Fibroblast of skin of back (primary cell): ENCODE results near the gene SLC7A9. TPM values are rescaled to one million over a fixed set of nuclear protein-coding genes. Genes with fewer than 3 reads are reported as not detected.
"Not testable (repeated sequence)": the region's sequence is repeated elsewhere in the genome, so short reads cannot be mapped to it uniquely, and the experiment has no call there.

Source experiments
- DNase-seq: peaks from one replicate; pipeline ENCODE4 v3.0.0-alpha.2; 2013
- polyA plus RNA-seq, 2 experiments: library from polyadenylated mRNA; unstranded; fragments of 120-200 nt; gene quantifications; one replicate each; pipeline ENCODE4 v1.2.1, GENCODE V29; 2013; ENCODE audit not compliant: insufficient read length in 2 of 2

SLC7A9 gene
- polyA plus RNA-seq (2013, experiment 1 of 2; ENCODE audit: insufficient read length), result 0.12 TPM
- polyA plus RNA-seq (2013, experiment 2 of 2; ENCODE audit: insufficient read length), result not detected

DNA sequence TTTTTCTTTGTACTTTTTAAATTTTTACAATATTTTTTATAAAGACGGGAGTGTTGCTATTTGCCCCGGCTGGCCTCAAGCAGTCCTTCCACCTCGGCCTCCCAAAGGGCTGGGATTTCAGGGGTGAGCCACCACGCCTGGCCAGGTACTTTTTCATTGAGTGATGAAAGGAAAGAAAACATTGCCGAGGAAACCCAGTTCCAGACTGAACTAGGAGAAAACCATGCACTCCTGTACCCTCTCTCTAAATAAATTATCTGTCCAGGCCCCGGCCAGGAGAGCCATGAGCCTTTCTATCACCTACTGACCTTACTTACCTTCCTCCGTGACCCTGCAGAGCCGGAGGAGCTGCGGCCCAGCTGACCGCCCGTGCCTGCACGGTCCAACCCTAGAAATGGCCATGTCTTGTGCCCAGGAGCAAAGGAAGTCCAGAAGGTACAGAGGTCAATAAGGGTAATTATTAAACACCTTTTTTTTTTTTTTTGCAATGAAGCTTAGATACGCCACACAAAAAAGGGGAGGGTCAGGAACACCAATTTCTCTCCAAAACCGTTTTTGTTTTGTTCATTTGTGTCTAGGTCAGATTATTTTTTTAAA, at the start of gene SLC7A9:
SLC7A9 (minus strand) TSS at position 399 of the 597 bp plus-strand sequence. CDS start 1,233 bp downstream, outside the sequence.
- DNase-seq, result no peak

DNA sequence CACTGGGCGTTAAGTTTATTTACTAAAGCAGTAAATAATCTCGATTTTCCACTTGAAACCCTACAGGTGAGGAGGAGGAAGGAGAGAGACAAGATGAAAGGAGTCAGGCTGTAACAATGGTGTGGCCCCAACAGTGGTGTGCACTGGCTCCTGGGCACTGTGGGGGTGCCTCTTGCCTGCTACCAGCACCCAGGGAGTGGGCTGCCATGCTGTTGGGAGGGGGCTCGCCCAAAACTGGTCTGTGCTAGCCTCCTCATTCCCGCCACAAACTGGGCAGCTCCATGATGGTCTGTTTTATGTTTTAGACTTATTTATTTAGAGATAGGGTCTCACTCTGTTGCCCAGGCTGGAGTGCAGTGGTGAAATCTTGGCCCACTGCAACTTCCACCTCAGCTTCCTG, 49.8 kb upstream of the SLC7A9 start:
- no peak for DNase-seq

DNA sequence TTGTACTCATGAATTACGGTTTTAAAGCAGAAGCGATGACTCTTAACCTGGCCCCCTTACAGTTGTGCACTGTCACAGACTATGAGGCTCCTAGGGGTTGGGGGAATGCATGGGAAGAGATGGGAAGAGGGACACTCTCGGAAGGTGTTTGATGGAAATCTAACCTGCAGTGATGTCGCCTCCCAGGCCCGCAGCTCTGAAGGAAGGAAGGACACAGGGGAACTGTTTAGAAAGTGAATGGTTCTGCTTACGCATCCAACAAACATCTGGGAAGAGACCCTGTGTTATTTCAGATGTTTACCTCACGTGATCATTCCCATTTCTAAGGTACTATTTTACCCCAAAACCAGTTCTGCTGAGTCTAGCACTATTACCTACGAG, 48.0 kb upstream of the SLC7A9 start:
- no peak for DNase-seq

DNA sequence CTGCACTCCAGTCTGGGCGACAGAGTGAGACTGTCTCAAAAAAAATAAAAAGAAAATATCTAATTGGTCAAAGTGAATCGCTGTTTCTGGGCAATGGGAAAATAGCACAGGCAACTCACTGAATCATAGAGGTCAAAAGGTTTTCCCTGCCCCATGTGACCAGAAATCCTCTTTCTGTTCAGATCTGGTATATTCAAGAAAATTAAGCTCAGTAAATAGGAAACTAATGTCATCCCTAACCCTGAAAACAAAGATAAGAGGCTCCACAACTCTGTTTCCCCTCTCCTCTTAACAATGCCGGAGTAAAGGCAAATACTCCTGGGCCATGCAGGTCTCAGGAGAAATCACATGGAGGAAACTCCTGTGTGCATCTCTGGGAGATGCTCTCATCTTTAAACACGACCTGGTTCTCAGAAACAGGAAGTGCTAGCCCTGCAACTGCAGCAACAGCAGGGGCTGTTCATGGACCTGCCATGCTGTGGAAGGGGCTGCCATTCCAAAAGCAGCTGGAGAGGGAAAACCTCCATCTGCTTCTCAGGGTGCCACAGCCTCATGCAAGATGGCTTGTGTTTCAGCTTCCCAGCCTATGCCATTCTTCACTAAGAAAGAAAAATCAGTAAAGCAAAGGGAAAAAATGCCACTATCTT, 47.5 kb upstream of the SLC7A9 start:
- DNase-seq, result no peak

DNA sequence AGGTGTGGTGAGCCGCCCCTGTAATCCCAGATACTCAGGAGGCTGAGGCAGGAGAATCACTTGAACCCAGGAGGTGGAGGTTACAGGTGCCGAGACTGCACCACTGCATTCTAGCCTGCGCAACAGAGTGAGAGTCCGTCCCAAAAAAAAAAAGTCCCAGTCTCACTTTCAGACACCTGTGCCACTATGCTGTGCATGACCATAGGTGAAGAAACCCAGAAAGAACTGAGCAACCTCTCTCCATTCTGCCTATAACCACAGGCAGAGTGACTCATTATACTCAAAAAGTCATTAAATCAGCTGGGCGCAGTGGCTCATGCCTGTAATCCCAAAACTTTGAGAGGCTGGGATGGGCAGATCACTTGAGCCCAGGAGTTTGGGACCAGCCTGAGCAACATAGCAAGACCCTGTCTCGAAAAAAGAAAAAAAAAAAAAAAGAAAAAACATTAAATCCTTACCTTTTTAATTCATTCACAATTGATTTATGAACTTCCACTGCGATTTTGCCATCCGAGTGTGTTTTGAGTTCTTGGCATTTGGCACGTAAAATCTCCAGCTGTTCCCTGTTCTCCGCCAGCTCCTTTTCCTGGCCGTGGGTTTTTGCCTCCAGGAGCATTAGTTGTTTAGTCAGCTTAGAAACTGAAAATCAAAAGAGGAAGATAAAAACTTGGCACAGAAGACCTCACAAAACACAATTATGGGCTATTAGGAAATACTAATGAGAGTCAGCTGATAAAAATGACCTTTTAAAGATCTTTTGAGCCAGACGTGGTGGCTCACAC, 45.5 kb upstream of the SLC7A9 start:
- DNase-seq, result no peak

DNA sequence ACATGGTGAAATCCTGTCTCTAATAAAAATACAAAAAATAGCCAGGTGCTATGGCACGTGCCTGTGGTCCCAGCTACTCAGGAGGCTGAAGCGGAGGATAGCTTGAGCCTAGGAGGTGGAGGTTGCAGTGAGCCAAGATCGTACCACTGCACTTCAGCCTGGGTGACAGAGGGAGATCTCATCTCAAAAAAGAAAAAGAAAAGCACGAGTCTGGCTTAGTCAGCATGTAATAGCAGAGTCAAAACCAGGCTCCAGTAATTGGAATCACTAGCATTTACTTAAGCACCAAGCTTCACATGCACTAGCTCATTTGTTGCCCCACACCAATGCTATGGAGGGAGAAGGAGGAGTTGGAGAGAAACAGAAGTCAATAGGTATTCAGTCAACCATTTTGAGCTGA, 41.9 kb upstream of the SLC7A9 start:
- DNase-seq, result no peak

DNA sequence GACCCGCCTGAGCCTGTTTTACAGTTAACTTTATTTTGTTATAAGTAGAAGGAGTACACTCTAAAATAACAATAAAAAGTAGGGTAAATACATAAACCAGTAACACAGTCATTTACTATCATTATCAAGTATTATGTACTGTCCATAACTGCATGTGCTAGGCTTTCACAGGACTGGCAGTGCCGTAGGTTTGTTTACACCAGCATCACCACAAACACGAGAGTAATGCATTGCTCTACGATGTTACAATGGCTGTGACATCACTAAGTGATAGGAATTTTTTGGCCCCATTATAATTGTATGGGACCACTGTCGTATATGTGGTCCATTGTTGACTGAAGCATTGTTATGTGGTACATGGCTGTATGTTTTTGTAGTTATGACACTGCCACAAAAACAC, 41.3 kb upstream of the SLC7A9 start:
- no peak for DNase-seq

DNA sequence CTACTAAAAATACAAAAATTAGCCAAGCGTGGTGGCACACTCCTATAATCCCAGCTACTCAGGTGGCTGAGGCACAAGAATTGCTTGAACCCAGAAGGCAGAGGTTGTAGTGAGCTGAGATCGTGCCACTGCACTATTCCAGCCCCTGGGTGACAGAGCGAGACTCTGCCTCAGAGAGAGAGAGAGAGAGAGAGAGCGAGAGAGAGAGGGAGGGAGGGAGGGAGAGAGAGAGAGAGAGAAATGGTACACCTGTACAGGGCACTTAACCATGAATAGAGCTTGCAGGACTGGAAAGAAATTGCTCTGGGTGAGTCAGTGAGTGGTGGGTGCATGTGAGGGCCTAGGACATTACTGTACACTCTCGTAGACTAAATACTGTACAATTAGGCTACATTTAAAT, 40.5 kb upstream of the SLC7A9 start:
- DNase-seq, result no peak

DNA sequence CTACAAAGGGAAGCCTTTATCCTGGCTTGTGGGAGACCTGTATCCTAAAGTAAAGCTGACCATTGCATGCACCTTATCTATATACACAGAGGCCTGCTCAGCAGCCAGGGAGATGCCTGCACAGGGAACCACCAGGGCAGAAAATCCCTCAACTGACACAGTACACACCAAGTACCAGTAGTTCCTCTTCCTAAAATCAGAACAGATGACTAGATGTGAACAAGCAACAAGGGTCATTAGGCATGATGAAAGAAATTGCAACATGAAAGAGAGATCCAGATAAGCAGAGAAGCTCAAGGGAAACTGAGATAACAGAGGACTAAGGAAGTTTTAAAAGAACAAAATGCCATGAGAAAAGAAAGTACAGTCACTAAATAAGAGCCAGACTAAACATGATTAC, 39.7 kb upstream of the SLC7A9 start:
- no peak for DNase-seq

DNA sequence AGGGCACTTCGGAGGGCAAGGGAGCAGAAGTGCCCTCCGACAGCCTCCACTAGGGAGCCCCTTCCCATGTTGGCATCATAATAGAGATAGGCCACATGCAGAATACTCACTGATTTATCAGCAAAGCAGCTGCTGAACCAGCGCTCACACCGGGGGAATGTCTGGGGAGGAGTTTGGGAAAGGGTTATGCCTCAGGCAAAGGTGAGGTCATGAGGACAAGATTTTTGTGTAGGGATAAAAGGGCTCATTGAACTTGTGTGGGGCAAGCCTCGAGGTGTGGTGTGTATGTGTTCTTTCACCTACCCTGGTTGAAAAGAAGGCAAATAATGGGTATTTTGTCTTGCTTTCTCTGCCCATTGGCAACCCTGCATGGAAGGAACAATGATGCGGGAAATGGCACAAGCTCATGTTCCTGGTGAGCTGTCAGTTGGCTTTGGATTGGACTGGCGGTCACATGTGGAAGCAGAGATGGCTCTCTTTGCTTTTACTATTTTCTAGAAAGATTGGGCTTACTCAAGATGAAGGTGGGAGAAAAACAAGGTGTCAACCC, 39.1 kb upstream of the SLC7A9 start:
- no peak for DNase-seq

DNA sequence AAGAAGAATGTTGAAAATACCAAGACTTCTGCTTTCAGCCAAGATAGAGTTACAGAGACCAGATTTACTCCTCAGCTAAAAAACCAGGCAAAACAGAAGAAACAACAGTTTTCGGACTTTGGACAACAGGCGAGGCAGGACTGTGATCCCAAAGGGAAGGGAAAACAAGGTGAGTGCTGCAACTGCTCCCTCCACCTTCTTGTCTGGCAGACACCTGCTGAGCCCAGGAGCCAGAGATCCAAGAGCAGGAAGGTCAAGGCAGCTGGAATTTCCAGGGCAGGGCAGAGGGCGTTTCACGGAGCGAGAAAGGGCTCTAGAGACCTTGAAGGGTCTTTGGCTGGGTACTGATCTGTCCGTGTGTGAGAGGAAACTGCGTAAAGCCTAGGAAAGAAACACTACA, 32.9 kb upstream of the SLC7A9 start:
- no peak for DNase-seq

DNA sequence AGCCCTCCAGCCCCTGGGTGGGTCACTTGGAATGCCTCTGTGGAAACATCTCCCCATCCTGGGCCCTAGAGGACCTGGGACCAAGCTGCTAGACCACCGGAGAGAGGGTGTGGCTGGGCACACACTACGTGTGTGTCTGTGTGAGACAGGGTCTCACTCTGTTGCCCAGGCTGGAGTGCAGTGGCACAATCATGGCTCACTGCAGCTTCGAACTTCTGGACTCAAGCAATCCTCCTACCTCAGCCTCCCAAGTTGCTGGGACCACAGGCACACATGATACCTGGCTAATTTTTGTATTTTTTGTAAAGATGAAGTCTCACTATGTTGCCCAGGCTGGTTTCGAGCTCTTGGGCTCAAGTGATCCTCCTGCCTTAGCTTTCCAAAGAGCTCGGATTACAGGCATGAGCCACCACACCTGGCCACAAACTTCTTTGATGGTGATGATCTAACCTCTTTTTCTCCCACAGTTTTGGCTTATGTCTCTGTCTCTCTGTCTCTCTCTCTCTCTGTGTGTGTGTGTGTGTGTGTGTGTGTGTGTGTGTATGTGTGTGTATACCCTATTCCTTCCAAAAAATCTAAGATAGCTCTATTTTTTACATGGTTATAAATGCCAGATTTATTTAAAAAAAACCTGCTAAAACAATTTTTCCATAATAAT, 32.1 kb upstream of the SLC7A9 start:
- DNase-seq, result no peak

DNA sequence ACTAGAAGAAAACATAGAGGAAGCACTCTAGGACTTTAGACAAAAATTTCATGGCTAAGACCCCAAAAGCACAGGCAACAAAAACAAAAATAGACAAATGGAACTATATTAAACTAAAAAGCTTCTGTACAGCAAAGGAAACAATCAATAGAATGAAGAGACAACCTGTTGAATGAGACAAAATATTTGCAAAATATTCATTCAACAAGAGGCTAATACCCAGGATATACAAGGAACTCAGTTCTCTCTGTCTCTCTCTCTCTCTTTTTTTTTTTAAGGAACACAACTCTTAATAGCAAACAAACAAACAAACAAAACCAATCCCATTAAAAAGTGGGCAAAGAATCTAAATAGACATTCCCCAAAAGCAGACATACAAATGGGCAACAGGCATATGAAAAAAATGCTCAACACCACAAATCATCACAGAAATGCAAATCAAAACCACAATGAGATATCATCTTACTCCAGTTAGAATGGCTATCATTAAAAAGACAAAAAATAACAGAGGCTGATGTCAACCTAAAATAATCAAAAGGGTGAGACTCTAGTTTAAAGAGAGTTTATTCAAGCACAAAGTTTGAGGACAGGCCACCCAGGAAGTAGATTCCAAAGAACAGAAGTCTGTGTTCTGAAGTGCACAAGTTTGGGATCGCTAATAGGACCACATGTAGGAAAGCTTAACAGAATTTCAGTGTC, 27.1 kb upstream of the SLC7A9 start:
- DNase-seq, result peak; percentile 27

DNA sequence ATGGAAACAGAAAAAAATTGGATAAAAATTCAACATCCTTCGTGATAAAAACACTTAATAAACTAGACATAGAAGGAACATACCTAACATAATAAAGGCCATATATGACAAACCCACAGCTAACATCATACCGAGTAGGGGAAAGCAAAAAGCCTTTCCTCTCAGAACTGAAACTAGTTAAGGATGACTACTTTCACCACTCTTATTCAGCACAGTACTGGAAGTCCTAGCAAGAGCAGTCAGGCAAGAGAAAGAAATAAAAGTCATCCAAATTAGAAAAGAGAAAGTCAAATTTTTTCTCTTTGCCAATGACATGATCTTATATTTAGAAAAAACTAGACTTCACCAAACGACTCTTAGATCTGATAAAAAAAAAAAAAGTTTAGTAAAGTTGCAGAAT, 25.8 kb upstream of the SLC7A9 start:
- DNase-seq, result no peak

DNA sequence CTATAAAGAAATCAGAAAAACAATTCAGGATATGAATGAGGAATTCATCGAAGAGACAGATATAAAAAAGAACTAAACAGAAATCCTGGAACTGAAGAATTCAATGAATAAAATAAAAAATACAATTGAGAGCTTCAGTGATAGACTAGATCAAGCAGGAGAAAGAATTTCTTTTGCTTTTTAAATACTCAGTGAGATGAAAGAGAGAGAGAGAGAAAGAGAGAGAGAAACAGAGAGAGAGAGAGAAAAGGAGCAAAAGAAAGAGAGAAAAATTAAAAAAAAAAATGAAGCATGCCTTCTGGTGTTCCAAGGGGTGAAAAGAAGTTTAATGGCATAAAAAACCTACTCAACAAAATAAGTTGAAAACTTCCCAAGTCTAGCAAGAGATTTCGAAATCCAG, 22.0 kb upstream of the SLC7A9 start:
- no peak for DNase-seq

DNA sequence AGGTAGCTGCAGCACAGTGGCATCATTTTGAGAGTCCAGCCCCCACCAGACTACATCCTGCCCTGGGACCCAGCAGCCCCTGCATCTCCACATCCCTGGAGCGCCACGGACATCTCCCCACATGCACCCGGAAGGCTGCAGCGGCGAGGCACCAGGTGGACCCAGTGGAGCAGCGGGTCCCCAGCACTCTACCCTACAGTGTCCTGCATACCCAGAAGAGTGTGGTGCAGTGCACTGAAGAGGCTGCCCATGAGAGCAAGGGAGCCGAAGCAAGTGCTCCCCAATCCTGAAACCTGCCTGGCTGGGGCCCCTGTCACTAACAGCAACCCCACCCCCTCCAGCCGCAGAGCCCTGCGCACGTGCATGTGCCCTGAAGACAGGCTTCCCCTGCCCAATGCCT, 21.3 kb upstream of the SLC7A9 start:
- no peak for DNase-seq

DNA sequence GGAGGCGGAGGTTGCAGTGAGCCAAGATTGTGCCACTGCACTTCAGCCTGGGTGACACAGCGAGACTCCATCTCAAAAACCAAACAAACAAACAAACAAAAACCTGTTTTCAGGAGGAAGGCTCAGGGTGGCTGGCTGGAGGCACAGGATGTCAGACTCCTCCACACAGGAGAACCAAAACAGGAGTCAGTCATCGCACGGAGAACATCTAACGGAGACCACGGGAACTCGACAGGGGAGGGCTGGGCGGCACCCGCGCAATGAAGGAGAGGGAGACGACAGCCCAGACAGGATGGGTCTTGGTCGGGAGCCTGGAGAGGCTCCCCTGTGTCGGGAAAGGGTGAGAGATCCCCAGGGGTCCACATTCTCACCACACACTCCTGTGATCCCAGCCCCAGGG, 20.8 kb upstream of the SLC7A9 start:
- DNase-seq, result no peak

DNA sequence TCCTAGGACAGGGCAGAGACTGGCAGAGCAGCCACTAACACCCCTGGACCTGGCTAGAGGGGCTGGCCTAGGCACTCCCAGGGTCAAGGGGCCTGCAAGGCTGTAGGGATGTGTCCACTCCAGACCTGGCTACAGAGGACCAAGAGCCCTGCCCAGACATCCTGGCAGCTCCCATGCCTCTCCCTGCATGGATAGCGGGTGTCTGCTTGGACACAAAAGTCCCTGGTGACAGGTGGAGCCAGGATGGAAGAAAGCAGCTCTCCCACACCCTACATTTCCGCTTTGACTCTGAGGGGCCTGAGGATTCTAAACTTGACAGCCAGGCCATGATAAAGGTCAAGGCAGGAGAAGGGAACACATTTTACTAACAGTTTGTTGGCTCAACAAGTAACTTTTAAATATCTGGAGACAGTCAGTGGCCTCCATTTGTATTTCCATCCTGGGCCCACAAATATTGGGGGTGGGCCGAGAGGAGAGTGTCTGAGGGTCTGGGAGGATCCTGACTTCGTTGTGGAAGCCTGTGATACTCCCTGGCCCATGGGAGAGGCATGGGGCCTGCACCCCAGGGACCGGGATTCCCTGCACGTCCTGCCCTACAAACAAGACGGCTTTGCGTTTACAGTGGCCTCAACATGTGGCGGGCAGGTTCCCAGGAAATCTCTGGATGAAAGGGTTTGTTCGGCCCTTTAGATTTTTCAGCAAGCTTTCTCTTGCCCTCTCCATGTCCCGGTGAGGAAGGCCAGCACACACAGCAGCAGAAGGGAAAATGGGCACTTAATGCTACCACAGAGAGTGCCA, 19.8 kb upstream of the SLC7A9 start:
- DNase-seq, result no peak

DNA sequence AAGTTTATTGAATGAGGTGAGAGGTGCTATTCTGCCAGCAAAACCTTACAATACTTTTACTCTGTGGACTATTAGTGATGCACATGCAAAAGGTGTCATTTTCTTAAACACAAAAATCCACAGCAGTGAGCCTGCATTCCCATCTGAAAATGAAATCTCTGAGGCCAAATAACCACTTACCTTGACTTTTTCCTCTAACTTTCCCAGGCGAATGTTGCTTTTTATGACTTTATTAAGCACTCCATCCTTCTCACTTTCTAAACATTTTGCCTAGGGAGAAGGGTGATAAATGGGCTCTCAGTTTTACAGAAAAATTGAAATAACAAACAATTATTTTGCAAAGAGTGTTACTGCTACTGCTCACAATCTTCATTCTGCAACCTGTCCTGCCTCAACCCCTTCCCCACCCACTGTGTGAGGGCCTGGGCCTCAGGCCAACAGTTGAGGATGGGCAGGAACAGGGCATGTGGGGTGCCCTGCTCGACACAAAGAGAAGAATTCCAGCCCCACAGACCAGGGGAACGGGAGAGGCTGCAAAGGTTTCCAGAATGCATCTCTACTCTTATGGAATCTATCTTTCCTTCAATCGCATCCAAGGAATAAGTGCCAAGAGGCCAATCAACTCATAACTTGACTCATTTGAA, 18.1 kb upstream of the SLC7A9 start:
- no peak for DNase-seq

DNA sequence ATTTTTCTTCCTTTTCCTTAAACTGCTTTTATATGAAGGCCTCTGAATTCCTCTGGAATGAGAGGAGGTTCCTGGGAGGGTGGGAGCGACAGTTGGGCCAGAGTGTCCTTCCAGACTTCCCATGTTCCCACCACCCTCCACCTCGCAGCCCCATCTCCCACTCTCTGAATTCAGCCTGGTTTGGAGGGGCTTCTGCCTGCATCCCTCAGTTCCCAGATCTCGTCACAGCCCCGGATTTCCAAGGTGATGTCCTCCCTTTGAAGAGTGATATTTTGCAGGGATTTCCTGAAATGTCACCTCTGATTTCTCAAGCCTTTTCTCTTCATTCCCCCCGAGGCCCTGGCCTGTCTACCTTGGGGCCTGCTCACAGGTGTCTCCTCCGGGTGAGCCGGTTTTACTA, 16.7 kb upstream of the SLC7A9 start:
- DNase-seq, result no peak

DNA sequence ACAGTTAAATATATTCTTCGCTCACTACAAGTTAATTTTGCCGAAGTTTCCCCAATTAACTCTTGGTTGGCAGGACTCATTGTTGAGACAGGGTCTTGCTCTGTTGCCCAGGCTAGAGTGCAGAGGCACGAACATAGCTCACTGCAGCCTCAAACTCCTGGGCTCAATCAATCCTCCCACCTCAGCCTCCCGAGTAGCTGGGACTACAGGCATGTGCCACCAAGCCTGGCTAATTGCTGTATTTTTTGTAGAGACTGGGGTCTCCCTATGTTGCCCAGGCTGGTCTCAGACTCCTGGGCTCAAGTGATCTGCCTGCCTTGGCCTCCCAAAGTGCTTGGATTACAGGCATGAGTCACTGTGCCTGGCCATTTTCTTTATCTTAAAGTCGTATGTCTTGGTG, 15.7 kb upstream of the SLC7A9 start:
- DNase-seq, result not testable (repeated sequence)
